Measurements from ENCODE around the gene STRN4. TPM values are rescaled to one million over a fixed set of nuclear protein-coding genes. Genes with fewer than 3 reads are reported as not detected.

The STRN4 gene
- total and polyA plus RNA-seq, 2 donors (not counting 1 experiment from before 2014, with no cell fraction given), result 111 to 112 TPM

DNA sequence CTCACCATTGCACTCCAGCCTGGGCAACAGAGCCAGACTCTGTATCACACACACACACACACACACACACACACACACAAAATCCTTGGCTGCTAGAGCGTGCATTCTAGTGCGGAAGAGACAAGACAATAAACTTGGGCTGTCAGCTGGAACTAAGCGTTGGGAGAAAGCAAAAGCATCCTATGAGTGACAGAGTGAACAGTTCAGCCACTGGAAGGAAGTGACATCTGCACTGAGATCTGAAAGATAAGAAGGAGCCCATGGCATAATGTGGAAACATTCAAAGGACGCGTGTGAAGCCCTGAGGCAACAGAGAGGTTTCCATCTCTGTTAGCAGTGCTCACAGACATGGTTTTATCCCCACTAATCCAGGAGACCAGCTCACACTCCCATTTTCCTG, 45.7 kb upstream of the STRN4 start:
- ATAC-seq (ENCODE audit: low read depth) (no peak), DNase-seq (peak; percentile 33)
- Histone ChIP-seq H3K4me2 (replicated peaks; ENCODE audit: low read depth, low read length, poor library complexity, severe bottlenecking) (no peak overlapping the region), H3K27me3 (replicated peaks in 1 of 4; ENCODE audit: control extremely low read depth in 1 of 4, control insufficient read depth in 3 of 4, insufficient read depth in 4 of 4, low read length in 3 of 4) (no peaks in the 10 kb centered on the region), H3K4me1 (ENCODE audit: control insufficient read depth in 2 of 2, insufficient read depth in 2 of 2, low read length in 2 of 2) (peaks cover 1 to 19% of the 10 kb centered on the region in 2 donors), H4K20me1 (ENCODE audit: control insufficient read depth, insufficient read depth, low read length, poor library complexity, severe bottlenecking) (no peaks in the 10 kb centered on the region), H2AFZ (ENCODE audit: insufficient read depth, low read depth, low read length, poor library complexity, severe bottlenecking) (peak overlapping the region; percentile 0), H3K9me3 (ENCODE audit: control extremely low read depth in 1 of 3, control insufficient read depth in 2 of 3, insufficient read depth in 1 of 3, low read length in 2 of 3) (no peaks in the 10 kb centered on the region), H3K4me3 (ENCODE audit: control extremely low read depth in 1 of 5, extremely low read depth in 1 of 5, insufficient read depth in 1 of 5, low read depth in 2 of 5, low read length in 4 of 5) (no peak overlapping the region), H3K27ac (ENCODE audit: low read length in 2 of 2) (no peak overlapping the region), H3K79me2 (ENCODE audit: control insufficient read depth, insufficient read depth, low read length) (peaks cover 15% of the 10 kb centered on the region), H3K36me3 (replicated peaks in 1 of 2; ENCODE audit: control extremely low read depth in 1 of 2, control insufficient read depth in 1 of 2, extremely low read depth in 1 of 2, insufficient read depth in 2 of 2, low read length in 1 of 2) (no peaks in the 10 kb centered on the region), H3K9ac (ENCODE audit: low read length) (no peak overlapping the region)
- Mint-ChIP-seq H3K4me1 (peaks cover 17% of the 10 kb centered on the region), H3K9me3 (ENCODE audit: insufficient read depth) (no peaks in the 10 kb centered on the region), H3K27me3 (peaks cover 3% of the 10 kb centered on the region), H3K4me3 (no peak overlapping the region), H3K27ac (peak overlapping the region; percentile 76)
- 22% methylated on average over 3 of the region's 5 CpGs for WGBS (ENCODE audit: insufficient coverage)
- ChIA-PET CTCF (interaction anchor here (0.6 to 1.0 kb wide), 2 partner anchors 13 to 42 kb away, joined by 3 read pairs; no protein-coding TSS in a partner anchor), POLR2A (no interaction called here)
- intact Hi-C loops (cut with micrococcal nuclease), result no loop called here
- no peak for TF ChIP-seq EZH2 (IDR thresholded peaks at IDR 0.05; ENCODE audit: borderline replicate concordance, insufficient read depth, low read depth, low read length, poor library complexity, severe bottlenecking)
- TF ChIP-seq, protein P1, sequence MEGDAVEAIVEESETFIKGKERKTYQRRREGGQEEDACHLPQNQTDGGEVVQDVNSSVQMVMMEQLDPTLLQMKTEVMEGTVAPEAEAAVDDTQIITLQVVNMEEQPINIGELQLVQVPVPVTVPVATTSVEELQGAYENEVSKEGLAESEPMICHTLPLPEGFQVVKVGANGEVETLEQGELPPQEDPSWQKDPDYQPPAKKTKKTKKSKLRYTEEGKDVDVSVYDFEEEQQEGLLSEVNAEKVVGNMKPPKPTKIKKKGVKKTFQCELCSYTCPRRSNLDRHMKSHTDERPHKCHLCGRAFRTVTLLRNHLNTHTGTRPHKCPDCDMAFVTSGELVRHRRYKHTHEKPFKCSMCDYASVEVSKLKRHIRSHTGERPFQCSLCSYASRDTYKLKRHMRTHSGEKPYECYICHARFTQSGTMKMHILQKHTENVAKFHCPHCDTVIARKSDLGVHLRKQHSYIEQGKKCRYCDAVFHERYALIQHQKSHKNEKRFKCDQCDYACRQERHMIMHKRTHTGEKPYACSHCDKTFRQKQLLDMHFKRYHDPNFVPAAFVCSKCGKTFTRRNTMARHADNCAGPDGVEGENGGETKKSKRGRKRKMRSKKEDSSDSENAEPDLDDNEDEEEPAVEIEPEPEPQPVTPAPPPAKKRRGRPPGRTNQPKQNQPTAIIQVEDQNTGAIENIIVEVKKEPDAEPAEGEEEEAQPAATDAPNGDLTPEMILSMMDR (IDR thresholded peaks at IDR 0.05), result no peak

DNA sequence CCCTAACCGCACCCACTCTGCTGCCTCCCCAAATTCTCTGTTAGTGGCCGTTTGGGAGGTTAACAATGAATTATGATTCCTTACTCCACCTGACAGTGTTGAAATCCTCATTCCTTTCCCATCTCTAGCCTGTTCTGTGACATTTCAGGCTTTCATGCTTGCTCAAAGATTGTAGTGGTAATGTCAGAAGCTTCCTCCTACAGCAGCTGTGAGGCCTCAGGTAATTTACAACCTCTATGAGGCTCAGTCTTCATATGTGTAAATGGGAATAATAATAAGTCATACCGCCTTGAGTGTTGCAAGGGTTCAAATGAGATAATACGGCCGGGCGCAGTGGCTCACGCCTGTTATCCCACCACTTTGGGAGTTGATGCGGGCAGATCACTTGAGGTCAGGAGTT, 43.1 kb upstream of the STRN4 start:
- H3K9ac ChIP-seq (ENCODE audit: low read length), result no peak overlapping the region
- Mint-ChIP-seq H3K4me3 (peak overlapping the region; percentile 24), H3K27me3 (peaks cover 3% of the 10 kb centered on the region), H3K4me1 (peaks cover 43% of the 10 kb centered on the region), H3K27ac (no peak overlapping the region), H3K9me3 (ENCODE audit: insufficient read depth) (no peaks in the 10 kb centered on the region)
- H2AFZ ChIP-seq (ENCODE audit: insufficient read depth, low read depth, low read length, poor library complexity, severe bottlenecking), result no peak overlapping the region
- H3K36me3 ChIP-seq (replicated peaks in 1 of 2; ENCODE audit: control extremely low read depth in 1 of 2, control insufficient read depth in 1 of 2, extremely low read depth in 1 of 2, insufficient read depth in 2 of 2, low read length in 1 of 2), result no peaks in the 10 kb centered on the region
- ChIA-PET POLR2A (interaction anchor here (5.7 kb wide), 1 partner anchor 34 kb away, joined by 94 read pairs; no protein-coding TSS in a partner anchor), CTCF (interaction anchor here (1.0 to 2.3 kb wide), 4 partner anchors 33 to 51 kb away, joined by 3 to 14 read pairs (median 5); no protein-coding TSS in a partner anchor)
- peaks cover 31% of the 10 kb centered on the region for H3K79me2 ChIP-seq (ENCODE audit: control insufficient read depth, insufficient read depth, low read length)
- peaks cover 13% of the 10 kb centered on the region for H4K20me1 ChIP-seq (ENCODE audit: control insufficient read depth, insufficient read depth, low read length, poor library complexity, severe bottlenecking)
- ATAC-seq (ENCODE audit: low read depth) (no peak), DNase-seq (no peak)
- intact Hi-C loops (cut with micrococcal nuclease), result loop anchor here (5.0 kb wide), 3 partner anchors 42 to 483 kb away; partner anchors contain the start of genes FKRP, INAFM1 and STRN4
- peaks cover 26 to 45% of the 10 kb centered on the region in 2 donors for H3K4me1 ChIP-seq (ENCODE audit: control insufficient read depth in 2 of 2, insufficient read depth in 2 of 2, low read length in 2 of 2)
- WGBS (ENCODE audit: insufficient coverage), result 100% methylated on average over 7 of the region's 8 CpGs
- no peak overlapping the region for H3K27ac ChIP-seq (ENCODE audit: low read length in 2 of 2)
- H3K4me2 ChIP-seq (replicated peaks; ENCODE audit: low read depth, low read length, poor library complexity, severe bottlenecking), result no peak overlapping the region
- no peaks in the 10 kb centered on the region for H3K27me3 ChIP-seq (replicated peaks in 1 of 4; ENCODE audit: control extremely low read depth in 1 of 4, control insufficient read depth in 3 of 4, insufficient read depth in 4 of 4, low read length in 3 of 4)
- TF ChIP-seq, protein P1 (IDR thresholded peaks at IDR 0.05), result no peak
- TF ChIP-seq EZH2 (IDR thresholded peaks at IDR 0.05; ENCODE audit: borderline replicate concordance, insufficient read depth, low read depth, low read length, poor library complexity, severe bottlenecking), result no peak
- no peak overlapping the region for H3K4me3 ChIP-seq (ENCODE audit: control extremely low read depth in 1 of 5, extremely low read depth in 1 of 5, insufficient read depth in 1 of 5, low read depth in 2 of 5, low read length in 4 of 5)
- no peaks in the 10 kb centered on the region for H3K9me3 ChIP-seq (ENCODE audit: control extremely low read depth in 1 of 3, control insufficient read depth in 2 of 3, insufficient read depth in 1 of 3, low read length in 2 of 3)
